Stomach smooth muscle (tissue), 2 donors: ENCODE measurements around the gene C12orf56.
"Not testable (repeated sequence)": the region's sequence is repeated elsewhere in the genome, so short reads cannot be mapped to it uniquely, and the experiment has no call there.

ENCODE experiments used
- H3K27ac ChIP-seq: one replicate; pipeline ENCODE4 v1.7.0; 2013; ENCODE audit warnings: mild to moderate bottlenecking, low read length, inconsistent platforms
- H3K27me3 ChIP-seq, 2 donors: one replicate each; pipeline ENCODE4 v1.7.0; 2013; ENCODE audit warnings: low read length in 2 of 2; ENCODE audit not compliant: insufficient read depth in 2 of 2, control insufficient read depth in 1 of 2
- H3K36me3 ChIP-seq, 2 donors: one replicate each; pipeline ENCODE4 v1.7.0; 2013; ENCODE audit warnings: low read length in 2 of 2; ENCODE audit not compliant: control insufficient read depth in 2 of 2, insufficient read depth in 2 of 2
- H3K4me1 ChIP-seq: one replicate; pipeline ENCODE4 v1.7.0; 2013; ENCODE audit warnings: low read length; ENCODE audit not compliant: control insufficient read depth, insufficient read depth
- H3K4me3 ChIP-seq, 2 donors: one replicate each; pipeline ENCODE4 v1.7.0; 2013; ENCODE audit warnings: low read length in 2 of 2
- H3K9ac ChIP-seq, 2 donors: one replicate each; pipeline ENCODE4 v1.7.0; 2013; ENCODE audit warnings: low read length in 2 of 2, mild to moderate bottlenecking in 1 of 2
- H3K9me3 ChIP-seq, 2 donors: one replicate each; pipeline ENCODE4 v1.7.0; 2013; ENCODE audit warnings: low read length in 2 of 2; ENCODE audit not compliant: control insufficient read depth in 2 of 2
- donor health status: healthy.
- donor health status: Pancreatic carcinoma.

Gene C12orf56

DNA sequence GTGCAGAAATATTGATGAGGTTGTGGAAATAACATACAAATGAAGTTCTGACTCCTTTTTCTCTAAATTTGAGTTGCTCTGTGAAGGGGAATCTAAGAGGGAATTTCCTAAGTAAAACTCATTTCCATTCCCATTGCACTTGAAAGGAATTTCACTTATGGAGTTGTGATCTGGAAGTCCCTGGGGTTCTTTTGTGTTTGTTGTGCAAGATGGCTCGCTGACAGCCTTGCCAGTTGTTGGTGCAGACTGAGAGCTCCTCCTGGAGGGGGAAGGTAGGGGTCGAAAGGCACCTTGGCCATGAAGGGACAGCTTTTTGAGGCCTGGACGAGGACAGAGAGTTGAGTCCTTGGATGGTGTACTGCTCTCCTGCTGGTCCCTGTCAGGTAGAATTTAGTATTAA lies 72.0 kb downstream of the C12orf56 start:
- Histone ChIP-seq H3K27me3 (no peaks in the 10 kb centered on the region), H3K9ac (no peak overlapping the region), H3K4me3 (no peak overlapping the region), H3K27ac (no peak overlapping the region), H3K4me1 (no peaks in the 10 kb centered on the region), H3K9me3 (no peaks in the 10 kb centered on the region), H3K36me3 (no peaks in the 10 kb centered on the region)

DNA sequence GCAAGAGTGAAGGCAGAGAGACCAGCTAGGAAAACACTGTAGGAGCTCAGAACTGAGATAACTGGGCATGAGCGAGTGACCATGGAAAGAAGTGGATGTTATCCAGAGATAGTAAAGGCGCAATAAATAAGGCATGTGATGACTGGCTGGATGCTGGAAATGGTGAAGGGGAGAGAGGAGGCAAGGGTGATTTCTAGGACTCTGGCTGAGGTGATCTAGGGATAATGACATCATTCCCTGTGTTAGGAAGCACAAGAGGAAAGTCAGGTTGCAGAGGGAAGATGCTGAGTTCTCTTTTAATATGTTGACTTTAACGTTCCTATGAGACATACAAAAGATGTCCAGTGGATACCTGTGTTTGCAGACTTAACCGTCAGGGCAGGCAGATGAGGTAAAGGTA lies 78.7 kb downstream of the C12orf56 start:
- Histone ChIP-seq H3K27ac (no peak overlapping the region), H3K36me3 (no peaks in the 10 kb centered on the region), H3K4me1 (no peaks in the 10 kb centered on the region), H3K27me3 (no peaks in the 10 kb centered on the region), H3K4me3 (no peak overlapping the region), H3K9me3 (no peaks in the 10 kb centered on the region), H3K9ac (no peak overlapping the region)

DNA sequence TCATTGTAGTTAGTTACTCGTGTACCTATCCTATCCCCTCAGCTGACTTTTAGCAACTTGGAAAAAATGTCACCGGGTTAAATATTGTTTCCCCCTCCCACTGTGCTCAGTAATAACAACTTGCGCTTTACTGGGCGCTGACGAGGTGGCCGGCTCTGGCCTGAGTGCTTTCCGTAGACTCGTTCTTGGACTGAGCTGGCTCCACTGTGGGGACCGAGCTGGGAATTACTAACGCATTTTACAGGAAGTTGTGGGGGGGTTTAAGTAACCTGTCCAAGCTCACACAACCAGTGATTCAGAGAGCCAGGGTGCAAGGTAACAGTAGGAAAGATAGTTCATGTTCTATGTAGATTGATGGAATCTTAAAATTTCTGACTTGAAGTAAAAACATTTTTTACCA lies 86.0 kb downstream of the C12orf56 start:
- Histone ChIP-seq H3K9me3 (no peaks in the 10 kb centered on the region), H3K36me3 (no peaks in the 10 kb centered on the region), H3K9ac (no peak overlapping the region), H3K4me1 (no peaks in the 10 kb centered on the region), H3K27me3 (no peaks in the 10 kb centered on the region), H3K4me3 (no peak overlapping the region), H3K27ac (no peak overlapping the region)

DNA sequence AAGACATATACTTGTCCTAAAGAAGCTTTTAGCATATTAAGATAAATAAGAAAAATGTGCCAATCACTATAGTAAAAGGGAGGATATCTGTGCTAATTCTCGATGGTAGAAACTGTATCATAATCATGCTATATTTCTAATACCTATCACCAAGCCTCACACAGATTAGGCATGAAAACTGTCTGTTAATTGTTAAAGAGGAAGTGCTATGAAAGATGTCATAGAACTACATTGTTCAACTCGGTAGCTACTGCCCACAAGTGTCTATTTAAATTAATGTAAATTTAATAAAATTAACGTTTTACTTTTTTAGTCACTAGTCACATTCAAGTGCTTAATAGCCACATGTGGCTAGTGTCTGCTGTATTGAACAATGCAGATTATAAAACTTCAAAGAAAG lies 90.9 kb downstream of the C12orf56 start:
- no peaks in the 10 kb centered on the region for H3K4me1 ChIP-seq
- no peak overlapping the region for H3K9ac ChIP-seq
- H3K36me3 ChIP-seq = no peaks in the 10 kb centered on the region
- H3K27me3 ChIP-seq = no peaks in the 10 kb centered on the region
- H3K9me3 ChIP-seq = no peaks in the 10 kb centered on the region
- H3K27ac ChIP-seq = no peak overlapping the region
- H3K4me3 ChIP-seq = no peak overlapping the region

DNA sequence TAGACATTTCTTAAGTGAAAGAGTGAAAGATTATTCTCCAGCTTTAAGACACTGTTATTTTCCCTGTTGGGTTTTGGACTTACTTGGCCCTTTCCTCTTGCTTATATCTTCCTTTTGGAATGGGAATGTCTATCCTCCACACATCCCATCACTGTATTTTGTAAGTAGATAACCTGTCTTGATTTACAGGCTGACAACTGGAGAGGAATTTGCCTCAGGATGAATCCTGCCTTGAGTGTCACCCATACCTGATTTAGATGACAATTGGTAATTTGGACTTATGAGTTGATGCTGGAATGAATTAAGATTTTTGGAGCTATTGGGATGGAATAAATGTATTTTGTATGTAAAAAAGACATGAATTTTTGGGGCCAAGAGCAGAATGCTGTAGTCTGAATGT lies 94.3 kb downstream of the C12orf56 start:
- Histone ChIP-seq H3K27ac (no peak overlapping the region), H3K4me1 (no peaks in the 10 kb centered on the region), H3K9ac (no peak overlapping the region), H3K27me3 (no peaks in the 10 kb centered on the region), H3K36me3 (no peaks in the 10 kb centered on the region), H3K4me3 (no peak overlapping the region), H3K9me3 (no peaks in the 10 kb centered on the region)

DNA sequence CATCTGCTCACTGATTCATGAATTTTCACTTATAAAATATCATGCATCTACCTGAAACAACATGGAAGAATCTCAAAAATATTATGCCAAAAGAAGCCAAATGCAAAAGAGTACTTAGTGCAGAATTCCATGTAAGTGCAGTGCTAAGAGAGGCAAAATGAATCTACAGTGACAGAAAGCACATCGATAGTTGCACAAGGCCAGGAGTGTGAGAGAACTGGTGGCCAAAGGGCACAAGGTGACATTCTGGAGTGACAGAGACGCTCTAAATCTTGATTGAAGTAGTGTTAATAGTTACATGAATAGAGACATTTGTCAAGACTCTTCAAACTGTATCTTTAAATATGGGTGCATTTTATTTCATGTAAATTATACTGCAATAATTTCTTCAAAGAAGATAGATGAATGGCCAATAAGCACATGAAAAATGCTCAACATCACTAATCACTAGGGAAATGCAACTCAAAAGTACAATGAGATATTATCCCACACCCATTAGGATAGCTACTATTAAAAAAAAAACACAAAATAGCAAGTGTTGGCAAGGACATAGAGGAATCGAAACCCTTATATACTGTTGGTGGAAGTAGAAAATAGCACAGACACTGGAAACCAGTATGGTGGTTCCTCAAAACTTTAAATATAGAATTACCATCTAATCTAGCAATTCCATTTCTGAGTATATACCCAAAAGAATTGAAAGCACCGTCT lies 96.7 kb downstream of the C12orf56 start:
- Histone ChIP-seq H3K27ac (no peak overlapping the region), H3K4me3 (no peak overlapping the region), H3K27me3 (no peaks in the 10 kb centered on the region), H3K9me3 (no peaks in the 10 kb centered on the region), H3K9ac (no peak overlapping the region), H3K4me1 (no peaks in the 10 kb centered on the region), H3K36me3 (no peaks in the 10 kb centered on the region)

DNA sequence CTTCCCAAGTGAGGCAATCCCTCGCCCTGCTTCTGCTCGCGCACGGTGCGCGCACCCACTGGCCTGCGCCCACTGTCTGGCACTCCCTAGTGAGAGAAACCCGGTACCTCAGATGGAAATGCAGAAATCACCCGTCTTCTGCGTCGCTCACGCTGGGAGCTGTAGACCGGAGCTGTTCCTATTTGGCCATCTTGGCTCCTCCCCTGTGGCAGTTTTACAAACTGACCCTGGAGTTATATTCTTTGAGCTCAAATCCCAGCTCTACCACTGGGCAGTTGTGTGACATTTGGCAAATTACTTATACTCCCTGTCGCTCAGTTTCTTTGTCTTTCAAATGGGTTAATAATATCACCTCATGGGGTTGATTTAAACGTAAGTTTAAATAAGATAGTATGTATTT lies 97.4 kb downstream of the C12orf56 start:
- not testable (repeated sequence) for H3K4me3 ChIP-seq, H3K27me3 ChIP-seq, H3K9ac ChIP-seq, H3K36me3 ChIP-seq, H3K4me1 ChIP-seq, H3K27ac ChIP-seq, H3K9me3 ChIP-seq

DNA sequence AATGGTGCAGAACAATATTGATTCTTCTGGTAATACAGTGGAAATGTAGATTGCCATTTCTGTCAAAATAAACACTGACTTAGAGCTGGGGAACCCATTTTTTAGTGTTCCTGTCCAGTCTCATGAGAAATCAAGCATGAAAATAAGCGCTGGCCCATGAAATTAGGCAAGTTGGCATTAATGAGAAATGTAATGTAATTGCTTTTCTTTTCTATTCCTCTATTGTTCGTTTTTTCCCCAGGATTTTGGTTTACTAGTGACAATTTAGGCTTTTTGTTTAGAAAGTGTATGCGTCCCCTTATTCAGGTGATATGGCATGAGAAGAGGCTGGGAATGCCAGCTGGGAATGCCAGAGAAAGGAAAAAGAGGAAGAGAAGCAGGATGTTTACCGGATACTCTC lies 104.0 kb downstream of the C12orf56 start:
- Histone ChIP-seq H3K4me1 (no peaks in the 10 kb centered on the region), H3K27ac (no peak overlapping the region), H3K9me3 (no peaks in the 10 kb centered on the region), H3K36me3 (no peaks in the 10 kb centered on the region), H3K9ac (no peak overlapping the region), H3K27me3 (no peaks in the 10 kb centered on the region), H3K4me3 (no peak overlapping the region)

DNA sequence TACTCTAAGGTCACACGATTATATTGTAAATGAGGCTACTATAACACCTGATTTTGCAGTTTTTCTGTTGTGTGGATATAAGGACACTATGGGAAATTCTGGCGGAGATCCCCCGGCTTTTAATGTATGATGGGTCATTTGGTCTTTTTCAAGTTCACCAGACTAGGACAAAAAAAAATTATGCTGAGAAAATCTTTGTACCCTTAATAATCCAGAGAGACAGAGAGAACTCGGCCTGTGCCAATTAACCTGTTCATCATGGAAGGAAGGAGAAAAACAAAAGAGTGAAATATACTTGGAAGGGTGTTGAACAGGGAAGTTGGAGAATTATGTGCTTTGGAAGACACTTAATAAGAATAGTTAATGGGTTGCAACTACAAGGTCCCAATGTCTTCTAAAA lies 106.3 kb downstream of the C12orf56 start:
- no peaks in the 10 kb centered on the region for H3K27me3 ChIP-seq
- H3K36me3 ChIP-seq = no peaks in the 10 kb centered on the region
- H3K4me3 ChIP-seq = no peak overlapping the region
- no peaks in the 10 kb centered on the region for H3K9me3 ChIP-seq
- no peak overlapping the region for H3K27ac ChIP-seq
- H3K4me1 ChIP-seq = no peaks in the 10 kb centered on the region
- no peak overlapping the region for H3K9ac ChIP-seq

DNA sequence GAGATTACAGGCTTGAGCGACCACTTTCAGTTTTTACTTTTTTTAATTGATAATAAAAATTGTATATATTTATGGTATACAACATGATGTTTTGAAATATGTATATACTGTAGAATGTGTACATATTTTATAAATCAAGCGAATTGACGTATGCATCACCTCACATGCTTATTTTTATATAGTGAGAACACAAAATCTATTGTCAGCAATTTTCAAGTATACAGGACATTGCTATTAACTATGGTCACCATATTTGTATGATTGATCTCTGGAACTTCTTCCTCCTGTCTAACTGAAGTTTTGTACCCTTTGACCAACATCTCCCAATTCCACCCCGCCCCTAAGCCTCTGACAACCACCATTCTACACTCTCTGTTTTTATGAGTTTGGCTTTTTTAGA lies 112.1 kb downstream of the C12orf56 start:
- H3K9ac ChIP-seq = no peak overlapping the region
- no peaks in the 10 kb centered on the region for H3K27me3 ChIP-seq
- no peak overlapping the region for H3K27ac ChIP-seq
- no peak overlapping the region for H3K4me3 ChIP-seq
- no peaks in the 10 kb centered on the region for H3K9me3 ChIP-seq
- H3K4me1 ChIP-seq = no peaks in the 10 kb centered on the region
- no peaks in the 10 kb centered on the region for H3K36me3 ChIP-seq

DNA sequence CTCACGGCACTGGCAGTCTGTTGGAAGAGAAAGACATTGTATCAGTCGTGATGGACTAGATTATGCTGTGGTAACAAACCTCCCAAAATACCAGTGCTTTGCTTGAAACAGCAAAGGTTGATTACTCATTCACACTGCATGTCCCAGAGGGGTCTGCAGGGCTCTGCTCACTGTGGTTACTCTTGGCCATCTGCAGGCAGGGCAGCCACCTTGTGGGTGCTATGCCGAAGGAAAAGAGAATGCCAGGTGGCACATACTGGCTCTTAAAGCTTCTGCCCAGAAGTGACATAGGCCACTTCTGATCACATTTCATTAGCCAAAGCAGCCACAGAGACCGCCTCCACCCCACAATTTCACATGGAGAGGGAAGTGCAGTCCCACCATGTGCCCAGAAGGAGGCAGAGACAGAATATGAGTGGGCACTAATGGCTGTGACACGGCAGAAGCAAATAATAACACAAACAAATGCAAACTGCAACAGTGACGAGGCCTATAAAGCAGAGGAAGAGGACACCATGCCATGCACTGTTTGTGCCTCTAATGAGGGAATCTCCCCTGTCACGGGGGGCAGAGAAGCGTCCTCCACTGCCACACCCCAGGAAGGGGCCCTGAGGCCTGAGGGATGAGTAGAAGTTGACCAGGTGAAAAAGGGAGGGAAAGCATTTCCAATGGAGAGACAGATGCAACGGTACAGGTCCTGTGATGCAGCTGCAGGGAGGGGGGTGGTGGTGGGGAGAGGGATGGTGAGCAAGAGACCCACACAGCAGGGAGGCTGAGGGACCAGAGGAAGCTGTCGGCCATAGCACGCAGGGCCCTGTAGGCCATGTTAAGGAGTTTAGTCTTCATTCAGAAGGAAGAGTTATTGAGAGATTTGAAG lies 116.8 kb downstream of the C12orf56 start:
- no peak overlapping the region for H3K27ac ChIP-seq
- no peaks in the 10 kb centered on the region for H3K36me3 ChIP-seq
- no peak overlapping the region for H3K4me3 ChIP-seq
- no peaks in the 10 kb centered on the region for H3K27me3 ChIP-seq
- H3K9me3 ChIP-seq = no peaks in the 10 kb centered on the region
- no peak overlapping the region for H3K9ac ChIP-seq
- H3K4me1 ChIP-seq = no peaks in the 10 kb centered on the region
